ENCODE data around the gene TPRG1.

Gene TPRG1

DNA sequence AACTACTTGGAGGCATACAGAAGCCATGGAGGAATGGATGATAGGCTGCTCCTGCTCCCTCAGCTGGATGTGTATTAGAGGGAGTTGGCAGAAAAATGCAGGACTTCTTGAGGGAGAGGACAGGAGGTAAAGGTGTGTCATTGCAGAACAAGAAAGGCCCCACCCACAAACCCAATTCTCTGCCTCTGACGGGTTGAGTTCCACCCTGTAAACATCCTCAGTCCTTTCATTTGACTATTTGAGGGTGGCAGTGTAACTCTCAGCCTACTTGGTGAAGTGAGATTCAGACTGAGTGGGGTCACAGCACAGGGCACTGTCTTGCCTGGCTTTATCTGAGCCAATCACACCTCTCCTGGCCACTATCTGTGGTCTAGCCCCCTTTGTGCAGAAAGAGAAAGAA lies at the start of gene TPRG1:
TPRG1 (plus strand) TSS at position 265 of the 400 bp plus-strand sequence. CDS start 35,414 bp downstream, outside the sequence.
- no peak for DNase-seq

DNA sequence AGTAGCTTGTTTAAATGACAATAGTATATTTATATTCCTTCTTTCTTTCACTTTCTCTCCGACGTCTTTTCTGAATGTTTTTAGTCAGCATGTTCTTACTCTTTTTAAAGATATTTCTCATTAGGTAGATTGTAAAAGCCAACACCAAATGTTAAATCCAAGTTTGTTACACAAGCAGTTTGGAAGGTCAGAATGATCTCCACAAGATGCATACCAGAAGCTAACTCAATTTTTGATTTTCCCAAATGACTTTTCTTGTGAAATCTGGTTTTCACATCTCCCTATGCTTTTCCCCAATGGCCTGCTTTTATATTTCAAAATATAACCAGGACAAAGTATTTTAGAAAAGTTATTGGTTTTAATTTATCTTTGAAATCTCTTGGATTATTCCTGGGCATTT lies 49.7 kb upstream of the TPRG1 start:
- no peak for DNase-seq

DNA sequence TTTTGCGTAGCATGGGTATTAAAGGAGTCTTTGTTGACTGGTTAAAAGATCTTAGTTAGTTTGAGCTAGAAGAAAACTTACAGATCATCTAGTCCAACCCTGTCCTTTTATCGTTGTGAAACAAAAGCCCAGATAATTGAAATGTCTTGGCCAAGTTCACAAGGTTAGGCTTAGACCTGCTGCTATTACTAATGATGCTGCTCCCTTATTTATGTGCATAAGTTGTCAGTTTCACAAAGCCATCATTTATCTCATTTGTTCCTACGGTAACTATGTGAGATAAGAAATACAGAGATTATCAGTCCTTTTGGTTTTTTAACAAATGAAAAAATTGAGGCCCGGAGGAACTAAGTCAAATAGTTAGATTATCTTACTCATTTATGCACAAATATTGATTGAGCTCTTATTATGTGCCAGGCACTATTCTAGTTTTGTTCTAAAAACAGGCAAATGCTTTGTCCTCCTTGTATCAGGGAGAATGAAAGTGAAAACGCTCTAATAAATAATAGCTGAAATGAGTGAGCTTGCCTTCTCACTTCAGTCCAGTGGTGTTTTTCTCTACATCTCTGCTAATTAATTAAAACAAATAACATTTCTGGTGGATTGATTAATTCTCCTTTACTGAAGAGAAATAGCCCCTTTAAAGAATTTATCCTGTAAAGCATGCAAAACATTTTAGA lies 49.1 kb upstream of the TPRG1 start:
- no peak for DNase-seq

DNA sequence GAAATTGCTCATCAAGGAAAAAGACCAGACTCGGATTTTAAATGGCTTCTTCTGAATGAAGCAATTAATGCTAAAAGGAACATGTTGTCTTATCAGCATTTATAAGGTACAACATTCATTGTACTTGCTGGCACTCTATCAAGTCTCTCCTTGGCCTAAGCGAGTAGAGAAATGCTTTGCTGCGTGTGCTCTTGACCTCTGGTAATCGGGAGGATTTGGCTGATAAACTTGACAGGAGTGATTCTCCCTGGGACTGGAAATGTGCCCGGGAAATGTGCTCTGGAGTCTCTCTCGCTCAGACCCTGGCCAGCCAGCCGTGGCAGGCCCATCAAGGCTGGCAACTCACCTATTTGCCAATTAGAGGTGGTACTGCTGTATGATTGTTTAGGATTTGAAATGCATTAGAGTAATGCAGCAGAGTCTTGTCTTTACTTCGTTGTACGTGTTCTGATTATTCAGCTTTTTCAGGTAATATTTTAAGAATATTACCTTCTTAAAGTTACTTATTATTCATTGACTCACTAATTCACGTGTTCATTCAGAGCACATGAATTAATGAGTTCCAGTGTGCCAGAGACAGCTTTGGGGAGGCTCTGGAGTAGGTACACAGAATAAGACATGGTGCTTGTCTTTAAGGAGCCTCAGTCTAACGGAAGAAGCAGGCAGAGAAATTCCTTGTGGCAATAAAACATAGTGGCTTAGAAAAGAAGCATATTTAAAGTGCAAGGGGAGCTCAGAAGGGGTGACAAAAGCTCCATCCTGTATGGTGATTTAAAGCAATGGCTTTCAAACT lies 48.0 kb upstream of the TPRG1 start:
- no peak for DNase-seq

DNA sequence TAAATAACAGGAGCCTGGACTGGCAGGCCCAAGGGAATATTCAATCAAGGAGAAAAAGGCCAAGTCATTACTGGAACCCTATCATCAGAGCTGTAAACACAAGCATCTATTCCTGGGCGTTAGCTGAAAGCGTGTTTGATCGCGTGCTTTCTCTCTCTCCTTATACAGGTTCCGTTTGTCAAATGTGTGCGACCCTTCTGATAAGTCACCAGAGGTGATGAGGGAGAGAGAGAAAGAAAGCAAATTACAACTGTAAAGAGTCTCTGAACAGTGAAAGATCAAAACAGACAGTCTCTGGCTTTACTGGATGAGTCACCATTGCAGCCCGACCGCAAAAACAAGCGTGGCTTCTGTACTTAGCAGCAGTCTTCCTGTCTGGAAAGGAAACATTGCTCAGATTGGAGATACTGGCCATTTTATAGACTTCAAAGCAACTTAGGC lies 39.5 kb upstream of the TPRG1 start:
- peak; percentile 71 for DNase-seq

DNA sequence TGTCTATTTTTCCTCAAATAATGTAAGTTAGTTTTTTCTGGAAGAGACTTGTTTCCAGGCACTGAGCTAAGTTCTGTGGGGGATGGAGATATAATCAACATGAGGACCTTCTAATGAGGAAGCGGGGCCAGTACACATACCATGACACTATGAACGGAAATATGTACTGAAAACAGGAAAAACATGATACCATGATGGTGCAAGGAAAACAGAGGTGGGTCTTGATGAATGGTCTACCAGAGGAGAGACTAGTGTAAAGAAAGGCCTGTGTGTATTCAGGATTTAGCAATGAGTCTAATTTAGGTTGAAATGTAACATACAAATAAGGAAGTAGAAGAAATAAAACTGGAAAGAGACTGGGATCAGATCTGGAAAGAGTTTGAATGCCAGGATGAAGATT lies 38.9 kb upstream of the TPRG1 start:
- peak; percentile 37 for DNase-seq

DNA sequence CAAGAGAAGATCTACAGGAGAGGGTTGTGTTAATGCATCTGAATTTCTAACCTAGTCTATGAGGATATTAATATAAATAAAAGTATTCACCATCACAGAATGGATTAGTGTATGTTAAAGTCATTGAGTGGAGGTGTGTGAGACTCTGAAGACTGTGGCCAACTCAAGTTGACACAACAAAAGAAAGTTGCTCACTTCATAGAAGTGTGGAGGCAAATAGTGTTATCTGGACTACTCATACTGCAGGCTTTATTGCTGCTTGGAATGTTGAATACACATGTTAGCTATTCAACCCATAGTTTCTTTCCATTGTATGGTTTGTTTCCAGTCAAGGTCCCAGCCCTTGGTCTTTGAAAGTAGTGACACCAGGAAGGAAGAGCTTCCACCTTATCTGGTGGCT lies 38.0 kb upstream of the TPRG1 start:
- DNase-seq = no peak

GRCh38 chr3:189137416-189137815 lies 34.4 kb upstream of the TPRG1 start:
- DNase-seq = no peak

GRCh38 chr3:189138901-189139610 lies 32.7 kb upstream of the TPRG1 start:
- no peak for DNase-seq

GRCh38 chr3:189139611-189139940 lies 32.2 kb upstream of the TPRG1 start:
- no peak for DNase-seq

DNA sequence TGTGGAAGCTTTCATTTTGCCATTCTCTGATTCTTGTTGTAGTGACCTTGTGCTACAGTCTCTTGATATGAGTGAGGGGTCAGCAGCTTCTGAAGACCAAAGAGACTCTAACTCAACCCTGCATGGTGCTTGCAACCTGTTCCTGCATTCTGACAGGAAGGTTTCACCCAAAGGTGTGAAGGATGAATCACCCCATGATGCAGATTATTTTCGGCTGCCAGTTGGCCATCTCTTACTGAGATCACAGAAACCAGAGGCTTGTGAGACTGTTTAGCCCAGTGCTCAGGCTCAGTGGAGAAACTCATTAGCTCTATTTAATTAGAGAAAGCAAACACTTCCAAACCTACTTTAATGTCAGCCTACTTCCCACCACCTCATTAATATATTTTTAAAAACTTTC lies 29.2 kb upstream of the TPRG1 start:
- no peak for DNase-seq

DNA sequence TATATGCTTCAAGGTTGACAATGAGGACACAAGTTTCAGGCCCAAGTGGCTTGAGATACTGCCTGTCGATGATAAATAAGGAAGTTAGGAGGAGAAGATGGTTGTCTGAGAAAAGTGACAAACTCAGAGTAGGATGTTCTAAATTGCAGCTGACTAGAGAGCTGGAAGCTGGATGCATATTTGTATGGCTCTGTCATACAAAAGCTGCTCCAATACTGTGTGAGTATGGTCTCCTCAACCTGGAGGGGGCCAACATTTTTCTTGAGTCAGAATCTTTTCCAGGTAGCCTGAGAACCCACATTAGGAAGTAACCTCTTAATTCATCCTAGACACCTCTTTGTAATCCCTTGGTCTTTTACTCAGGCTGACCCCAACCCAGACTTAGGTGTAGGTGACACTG lies 28.4 kb upstream of the TPRG1 start:
- no peak for DNase-seq

DNA sequence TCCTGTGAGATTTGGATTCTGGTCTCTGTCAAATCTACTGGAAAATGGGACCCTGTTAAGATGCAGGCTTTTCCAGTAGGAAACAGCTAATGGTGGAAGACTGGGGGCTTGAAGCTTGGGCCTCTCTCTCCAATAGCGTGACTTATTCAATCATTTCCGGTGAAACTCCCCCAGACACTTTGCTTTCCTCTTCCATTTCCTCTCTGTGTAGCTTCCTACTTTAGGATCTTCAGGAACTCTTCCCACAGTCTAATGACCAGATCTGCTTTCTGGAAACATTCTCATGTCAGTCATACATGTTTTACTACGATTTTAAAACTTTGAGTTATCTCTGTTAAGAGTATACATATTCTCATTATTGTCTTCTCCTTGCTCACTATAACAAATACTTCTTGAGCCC lies 28.0 kb upstream of the TPRG1 start:
- DNase-seq = no peak

- DNase-seq = peak; percentile 48
Observed at GRCh38 chr3:189144645-189145044, 27.1 kb upstream of the TPRG1 start.

DNA sequence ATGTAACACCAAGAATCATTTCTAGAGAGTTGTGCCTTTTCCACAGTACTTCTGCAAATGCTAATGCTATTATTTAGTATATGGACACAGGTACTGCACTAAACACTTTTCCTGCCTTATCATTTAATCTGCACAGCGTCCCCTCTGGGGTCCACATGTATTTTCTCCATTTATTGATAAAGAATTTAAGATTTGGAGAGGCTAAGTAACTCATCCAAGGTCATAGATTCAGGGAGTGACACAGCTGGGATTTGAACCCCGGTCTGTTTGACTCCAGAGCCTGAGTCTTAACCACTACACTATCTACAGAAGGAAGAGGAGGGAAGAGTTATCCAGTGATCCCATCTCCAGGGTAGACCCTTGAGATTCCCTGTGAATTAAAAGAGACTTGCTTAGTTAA lies 24.9 kb upstream of the TPRG1 start:
- no peak for DNase-seq

GRCh38 chr3:189148081-189148507 lies 23.7 kb upstream of the TPRG1 start:
- DNase-seq = peak; percentile 70

DNA sequence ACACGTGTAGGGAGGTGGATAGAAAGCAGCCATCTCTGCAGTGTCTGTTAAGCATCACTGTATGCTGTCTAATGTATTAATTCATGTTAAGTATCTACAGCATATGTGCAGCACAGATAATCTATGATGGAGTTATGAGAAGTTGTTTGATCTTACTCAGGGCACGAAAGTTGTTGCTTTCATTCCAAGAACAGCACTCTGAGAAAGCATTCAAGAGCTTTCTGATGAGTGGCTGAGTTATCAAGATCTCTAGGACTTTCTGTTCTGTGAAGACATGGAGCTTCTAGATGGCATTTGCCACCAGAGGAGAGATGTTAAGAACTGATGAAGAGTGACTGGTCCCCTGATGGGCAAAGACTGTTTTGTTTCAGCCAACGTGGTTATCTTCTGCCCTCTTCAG lies 22.6 kb upstream of the TPRG1 start:
- DNase-seq = no peak

DNA sequence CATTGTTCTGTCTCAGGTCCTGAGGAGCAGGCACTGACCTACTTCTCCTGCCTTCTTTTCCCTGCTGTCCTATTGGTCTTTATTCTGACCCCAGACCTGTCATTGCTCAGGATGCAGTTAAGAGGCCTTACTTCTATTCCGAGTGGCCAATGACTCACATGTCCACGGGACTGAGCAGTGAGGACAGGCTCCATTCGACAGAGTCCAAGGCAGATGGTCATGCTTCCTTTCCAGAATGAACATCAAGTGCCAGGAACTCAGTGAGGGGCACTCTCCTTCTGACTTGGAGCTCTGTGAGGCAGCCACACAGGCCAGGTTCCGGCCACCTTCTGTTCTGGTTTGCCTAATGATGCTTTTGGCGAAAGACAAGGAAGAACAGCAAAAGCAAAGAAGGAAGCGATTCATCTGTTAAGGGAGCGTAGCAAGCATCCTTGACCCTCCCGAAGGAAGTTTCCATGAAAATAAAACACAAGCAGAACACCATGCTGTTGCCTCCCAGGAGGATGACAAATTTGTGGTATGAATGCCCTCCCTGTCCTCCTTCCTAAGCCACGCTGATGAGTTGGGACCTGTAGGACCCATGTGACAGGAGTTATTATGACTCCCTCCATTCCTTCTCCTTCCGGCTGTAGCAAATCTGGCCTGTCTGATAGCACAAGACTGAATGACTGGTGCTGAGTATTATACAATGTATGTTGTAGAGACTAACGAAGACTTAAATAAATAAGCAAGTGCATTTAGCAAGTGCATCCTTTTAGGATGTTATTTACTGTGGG lies 14.4 kb upstream of the TPRG1 start:
- no peak for DNase-seq

- DNase-seq = no peak
Observed at GRCh38 chr3:189158034-189158433, 13.7 kb upstream of the TPRG1 start.

GRCh38 chr3:189160519-189161309 lies 11.1 kb upstream of the TPRG1 start:
- DNase-seq = no peak

DNA sequence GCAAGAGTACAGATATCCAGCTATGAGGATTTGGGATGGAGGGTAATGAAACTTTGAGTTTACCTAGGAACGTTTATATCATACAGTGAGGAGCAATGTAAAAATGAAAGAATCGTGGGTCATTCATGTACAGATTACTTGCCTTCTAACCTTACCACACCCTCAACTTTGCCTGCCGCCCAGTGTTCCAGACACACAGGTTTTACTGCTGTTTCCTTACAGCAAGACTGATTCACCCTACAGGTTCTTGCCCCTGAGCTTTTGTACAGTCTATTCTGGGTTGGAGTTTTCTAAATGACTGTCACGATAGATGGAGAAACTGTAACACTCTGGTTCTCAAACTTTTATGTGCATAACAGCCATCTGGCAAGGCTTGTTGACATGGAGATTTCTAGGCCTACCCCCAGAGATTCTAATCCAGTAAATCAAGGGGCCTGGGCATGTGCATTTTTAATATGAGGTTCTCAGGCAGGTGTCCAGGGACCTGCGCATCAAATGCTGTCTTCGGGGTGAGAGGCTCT lies 6.6 kb upstream of the TPRG1 start:
- no peak for DNase-seq

- no peak for DNase-seq
Observed at GRCh38 chr3:189166321-189166720, 5.5 kb upstream of the TPRG1 start.

Measured in suppressor macrophage treated with lipopolysaccharide for 4 hours (primary cell).